C1 segment of cervical spinal cord (tissue), 14 donors: Measurements from ENCODE around the gene ABHD4.
A peak's percentile ranks its signal among the peaks of the same experiment; 100 is the strongest.
"Not testable (repeated sequence)": the region's sequence is repeated elsewhere in the genome, so short reads cannot be mapped to it uniquely, and the experiment has no call there.

ENCODE experiments used
- DNase-seq, 14 donors: peaks; one replicate each; lab custom pipeline; 2025; lab: John Stamatoyannopoulos, UW

ABHD4 gene

DNA sequence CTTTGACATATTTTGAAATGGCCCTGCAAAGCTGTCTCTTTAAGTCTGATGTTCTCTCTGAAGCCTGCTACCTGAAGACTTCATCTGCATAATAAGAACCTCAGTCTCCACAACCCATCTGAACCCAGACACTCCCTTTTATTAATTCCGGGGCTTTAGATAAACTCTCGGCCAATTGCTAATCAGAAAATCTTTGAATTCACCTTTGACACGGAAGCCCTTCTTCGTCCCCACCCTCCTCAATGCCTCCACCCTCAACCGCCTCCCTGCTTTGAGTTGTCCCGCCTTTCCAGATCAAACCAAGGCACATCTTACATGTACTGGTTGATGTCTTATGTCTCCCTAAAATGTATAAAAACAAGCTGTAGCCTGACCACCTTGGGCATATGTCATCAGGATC, 28.5 kb downstream of the ABHD4 start:
- DNase-seq: no peak

GRCh38 chr14:22627506-22628263, 29.6 kb downstream of the ABHD4 start:
- DNase-seq: no peak

DNA sequence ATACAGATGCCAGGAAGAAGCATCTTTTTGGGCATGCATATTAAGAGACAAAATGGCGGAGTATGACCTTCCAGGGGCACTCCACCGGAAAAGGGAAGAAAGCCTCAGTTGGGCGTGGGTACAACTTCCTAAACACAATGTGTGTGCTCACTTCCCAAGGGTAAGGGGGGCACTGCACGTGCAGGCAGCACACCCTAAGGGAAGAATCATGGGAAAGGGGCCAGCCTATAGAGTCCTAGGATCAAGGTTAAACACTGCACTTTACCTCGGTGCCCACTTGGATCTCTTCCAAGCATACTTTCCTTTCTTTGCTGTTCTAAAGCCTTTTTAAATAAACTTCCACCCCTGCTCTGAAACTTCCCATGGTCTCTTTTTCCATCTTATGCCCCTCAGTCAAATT, 31.3 kb downstream of the ABHD4 start:
- DNase-seq: no peak

GRCh38 chr14:22630066-22630465, 32.0 kb downstream of the ABHD4 start:
- no peak for DNase-seq

DNA sequence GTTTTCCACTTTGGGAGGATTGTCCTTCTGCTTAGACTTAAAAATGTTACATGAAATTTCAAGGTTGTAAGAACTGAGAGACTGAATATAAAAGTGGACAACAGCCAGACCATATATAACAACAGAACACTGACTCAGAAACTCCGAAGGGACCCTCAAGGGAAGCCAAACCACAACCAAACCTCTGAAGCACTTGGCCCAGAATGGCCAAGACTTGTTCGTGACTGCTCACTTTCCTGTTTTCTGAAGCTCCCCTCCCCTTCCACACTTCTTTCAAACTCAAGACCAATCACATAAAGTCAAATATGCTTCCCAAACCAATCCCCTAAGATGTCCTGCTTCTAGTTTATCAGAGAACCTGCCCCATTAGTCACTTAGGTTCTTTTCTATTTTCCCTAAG, 32.4 kb downstream of the ABHD4 start:
- no peak for DNase-seq

DNA sequence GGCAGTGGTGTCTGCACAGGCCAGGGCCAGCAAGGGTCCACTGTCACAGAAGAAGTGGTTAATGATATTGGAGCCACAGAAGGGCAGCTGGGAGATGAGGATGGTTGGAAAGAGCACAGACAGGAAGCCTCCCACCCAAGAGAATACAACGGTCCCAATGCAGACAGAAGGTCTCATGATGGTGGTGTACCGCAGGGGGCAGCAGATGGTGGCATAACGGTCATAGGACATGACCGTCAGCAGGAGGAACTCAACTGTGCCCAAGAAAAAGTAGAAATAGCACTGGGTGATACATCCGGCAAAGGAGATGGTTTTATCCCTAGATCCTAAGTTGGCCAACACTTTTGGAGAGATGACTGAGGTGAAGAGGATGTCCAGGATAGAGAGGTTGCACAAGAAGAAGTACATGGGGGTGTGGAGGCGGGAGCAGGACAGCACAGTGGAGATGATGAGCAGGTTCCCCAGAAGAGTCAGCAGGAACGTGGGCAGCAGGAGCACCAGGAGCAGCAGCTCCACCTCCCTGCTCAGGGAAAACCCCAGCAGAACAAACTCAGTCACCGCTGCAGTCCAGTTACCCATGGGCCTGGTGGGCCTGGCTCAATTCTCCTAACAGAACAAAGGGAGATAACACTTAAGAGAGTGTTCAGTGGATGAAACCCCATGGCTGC, 36.3 kb downstream of the ABHD4 start:
- DNase-seq: no peak

DNA sequence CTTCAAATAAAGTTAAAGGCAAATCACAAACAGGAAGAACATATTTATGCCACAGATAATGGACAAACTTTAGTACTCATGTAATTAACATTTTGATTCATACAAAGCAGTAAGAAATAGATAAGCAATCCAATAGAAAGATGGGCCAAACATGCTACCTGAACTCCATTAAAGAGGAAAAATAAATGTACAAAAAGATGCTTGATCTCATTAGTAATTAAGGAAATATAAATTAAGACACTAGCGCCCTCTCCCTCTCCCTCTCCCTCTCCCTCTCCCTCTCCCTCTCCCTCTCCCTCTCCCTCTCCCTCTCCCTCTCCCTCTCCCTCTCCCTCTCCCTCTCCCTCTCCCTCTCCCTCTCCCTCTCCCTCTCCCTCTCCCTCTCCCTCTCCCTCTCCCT, 37.9 kb downstream of the ABHD4 start:
- DNase-seq: not testable (repeated sequence)

DNA sequence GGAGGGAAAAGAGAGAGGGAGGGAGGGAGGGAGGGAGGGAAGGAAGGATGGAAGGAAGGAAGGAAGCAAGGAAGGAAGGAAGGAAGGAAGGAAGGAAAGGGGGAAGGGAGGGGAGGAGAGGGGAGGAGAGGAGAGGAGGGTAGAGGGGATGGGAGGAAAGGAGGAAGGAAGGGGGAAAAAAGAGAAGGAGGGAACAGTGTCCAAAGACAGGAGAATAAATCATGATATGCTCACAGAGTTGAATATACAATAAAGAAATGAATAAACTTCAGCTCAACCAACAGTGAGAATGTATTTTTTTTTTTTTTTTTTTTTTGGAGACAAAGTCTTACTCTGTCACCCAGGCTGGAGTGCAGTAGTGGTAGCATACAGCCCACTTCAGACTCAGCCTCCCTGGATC, 42.1 kb downstream of the ABHD4 start:
- DNase-seq: no peak

GRCh38 chr14:22641846-22642245, 43.7 kb downstream of the ABHD4 start:
- DNase-seq: no peak

DNA sequence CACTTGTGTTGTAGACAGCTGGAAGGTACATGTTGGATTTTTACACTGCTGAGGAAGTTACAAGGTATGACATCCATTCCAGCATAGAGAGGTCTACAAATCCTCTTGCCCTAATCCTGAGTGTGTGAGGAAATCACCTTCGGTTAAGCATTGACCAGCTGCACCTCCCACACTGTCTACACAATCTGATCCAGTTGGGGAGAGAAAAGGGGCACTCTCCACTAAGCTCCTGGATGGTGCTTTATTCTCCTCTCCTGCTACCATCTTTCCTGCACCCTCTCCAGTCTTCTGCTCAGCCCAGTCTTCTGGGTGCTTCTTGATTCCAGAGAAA, 46.2 kb downstream of the ABHD4 start, which contains the start of gene OR6J1:
Gene OR6J1 (minus strand): TSS at position 48 of the 331 bp plus-strand sequence. CDS start 9,541 bp downstream, outside the sequence.
- no peak for DNase-seq

DNA sequence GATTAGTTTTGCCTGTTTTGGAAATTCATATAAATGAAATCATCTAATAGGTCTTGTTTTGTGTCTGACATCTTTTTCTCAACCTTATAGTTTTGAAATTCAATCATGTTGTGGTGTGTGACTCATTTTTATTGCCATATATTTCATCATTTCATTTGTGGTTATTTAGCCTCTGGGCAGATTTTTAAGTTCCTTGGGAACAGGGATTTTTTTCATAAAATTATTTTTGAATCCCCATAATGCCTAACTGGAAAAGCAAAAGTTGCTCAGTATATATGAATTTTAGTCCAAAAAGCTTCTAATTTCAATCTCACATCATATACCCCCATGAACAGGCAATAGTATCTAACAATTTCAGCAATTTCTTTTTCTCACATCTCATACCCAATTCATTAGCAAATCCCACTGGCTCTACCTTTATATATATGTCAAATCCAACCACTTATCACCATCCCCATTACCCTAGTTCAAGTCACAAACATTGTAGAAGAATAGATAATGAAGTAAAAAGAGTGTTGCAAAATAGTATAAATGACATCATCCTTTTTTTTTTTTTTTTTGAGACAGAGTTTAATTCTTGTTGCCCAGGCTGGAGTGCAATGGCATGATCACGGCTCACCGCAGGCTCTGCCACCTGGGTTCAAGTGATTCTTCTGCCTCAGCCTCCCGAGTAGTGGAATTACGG, 48.6 kb downstream of the ABHD4 start:
- DNase-seq: no peak

DNA sequence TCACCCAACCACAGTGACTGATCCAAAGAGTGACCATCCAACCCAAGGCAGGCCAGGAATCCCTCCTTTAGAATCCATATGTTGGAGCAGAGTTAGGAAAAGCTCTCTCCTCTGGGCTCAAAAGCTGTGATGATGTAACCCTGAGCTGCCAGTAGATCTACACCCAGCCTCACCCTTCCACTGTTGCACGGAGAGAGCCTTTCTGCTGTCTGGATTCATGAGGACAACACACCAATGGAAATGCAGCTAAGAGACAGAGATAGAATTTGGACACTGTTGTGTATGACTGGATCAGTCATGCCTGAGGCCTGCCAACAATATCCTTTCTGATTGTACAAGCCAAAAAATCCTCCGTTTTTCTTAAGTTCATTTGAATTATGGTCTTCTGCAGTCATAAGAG, 50.4 kb downstream of the ABHD4 start:
- DNase-seq: no peak

GRCh38 chr14:22650046-22650739, 52.1 kb downstream of the ABHD4 start:
- no peak for DNase-seq

DNA sequence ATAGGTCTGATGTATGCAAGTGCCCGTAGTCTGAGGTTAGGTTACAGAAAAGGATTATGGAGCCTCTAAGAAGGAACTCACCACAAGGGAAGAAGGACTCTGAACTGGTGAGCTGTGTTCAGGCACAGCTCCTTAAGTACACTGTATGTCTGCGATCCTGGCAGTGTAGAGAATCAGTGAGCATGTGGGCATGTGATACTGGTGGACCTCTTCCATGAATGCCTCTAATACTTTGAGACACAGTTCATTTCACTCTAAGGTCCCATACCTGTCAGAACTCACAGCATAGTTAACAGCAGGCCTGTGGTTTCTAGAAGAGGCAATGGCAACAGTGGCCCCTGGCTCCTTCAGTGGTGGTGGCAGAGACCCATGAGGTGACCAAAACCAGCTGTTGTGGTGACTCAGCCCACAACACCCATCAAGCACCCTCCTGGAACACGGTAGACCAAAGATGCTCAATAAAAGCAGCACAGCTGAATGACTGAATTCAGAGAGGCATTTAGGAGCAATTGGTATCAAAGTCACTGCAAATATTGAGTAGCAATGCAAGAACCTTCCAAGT, 52.9 kb downstream of the ABHD4 start:
- no peak for DNase-seq

- no peak for DNase-seq
These were observed 53.5 kb downstream of the ABHD4 start for GRCh38 chr14:22651586-22651985.

GRCh38 chr14:22653012-22653621, 55.0 kb downstream of the ABHD4 start:
- peak in 6 of 14 donors; percentile 0 to 24 (median 4) for DNase-seq

DNA sequence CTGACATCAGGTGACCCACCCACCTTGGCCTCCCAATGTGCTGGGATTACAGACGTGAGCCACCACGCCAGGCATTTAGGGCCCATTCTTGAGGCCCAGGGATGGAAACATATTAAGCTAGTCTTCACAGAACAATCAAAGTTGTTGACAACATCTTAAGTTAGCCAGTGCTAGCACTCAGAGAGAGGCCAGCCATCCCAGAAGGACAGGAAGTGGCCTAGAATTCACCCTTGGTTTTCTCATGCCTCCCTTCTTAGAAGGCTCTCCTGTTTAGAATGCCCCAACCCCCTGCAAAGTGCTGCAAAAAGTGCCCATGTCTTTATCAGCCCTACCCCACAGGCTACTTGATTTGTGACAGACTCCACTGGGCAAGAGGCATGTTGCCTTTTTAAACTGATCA, 58.1 kb downstream of the ABHD4 start:
- DNase-seq: no peak

- DNase-seq: no peak
These were observed 59.0 kb downstream of the ABHD4 start for GRCh38 chr14:22656945-22657731.

- DNase-seq: no peak
These were observed 59.8 kb downstream of the ABHD4 start for GRCh38 chr14:22657861-22658260.

GRCh38 chr14:22658946-22659345, 60.8 kb downstream of the ABHD4 start:
- DNase-seq: no peak

- no peak for DNase-seq
These were observed 62.6 kb downstream of the ABHD4 start for GRCh38 chr14:22660654-22661053.
